HEK293 (cell line): ENCODE results near the gene NPC2.

Source experiments
- CTCF ChIA-PET: fragments of 350-600 bp; formaldehyde crosslinking; extraction: SDS; loops from one replicate; lab custom pipeline; 2021; ENCODE audit warnings: antibody characterized with exemption; lab: Yijun Ruan, JAX
- POLR2A ChIA-PET: fragments of 300-600 bp; formaldehyde crosslinking; extraction: SDS; loops from one replicate; lab custom pipeline; 2020; ENCODE audit warnings: antibody characterized with exemption, inconsistent platforms; lab: Yijun Ruan, JAX
- H3K27ac ChIP-seq: fragments of 200-500 bp; sonication (Bioruptor generic); 2 replicates; pipeline ENCODE4 v1.5.1; 2014; ENCODE audit warnings: low read depth, low read length, control low read depth, inconsistent platforms; ENCODE audit errors: extremely low read depth
- H3K36me3 ChIP-seq, 2 experiments: fragments of 200-500 bp in 1 of 2; sonication (Bioruptor generic) in 1 of 2; 1 replicate in 1 of 2; 2 replicates in 1 of 2; pipeline ENCODE4 v1.5.1; 2014 to 2017; ENCODE audit warnings: inconsistent platforms in 2 of 2, low read length in 2 of 2; ENCODE audit not compliant: control insufficient read depth in 2 of 2, insufficient read depth in 1 of 2
- H3K4me1 ChIP-seq: fragments of 200-500 bp; sonication (Bioruptor generic); 2 replicates; pipeline ENCODE4 v1.5.1; 2014; ENCODE audit warnings: mild to moderate bottlenecking, low read length, inconsistent platforms; ENCODE audit not compliant: control insufficient read depth, insufficient read depth
- H3K4me3 ChIP-seq: 2 replicates; pipeline ENCODE4 v1.5.1; 2011; ENCODE audit warnings: low read depth, mild to moderate bottlenecking, control low read depth, low read length, moderate library complexity
- H3K9me3 ChIP-seq: fragments of 200-500 bp; sonication (Bioruptor generic); 2 replicates; pipeline ENCODE4 v1.5.1; 2014; ENCODE audit warnings: low read depth, low read length, inconsistent platforms; ENCODE audit not compliant: control insufficient read depth, insufficient read depth
- GLI2 ChIP-seq: fragments of 450-650 bp; formaldehyde crosslinking; IDR thresholded peaks from 2 replicates; pipeline ENCODE4; 2017; ENCODE audit warnings: missing biosample characterization, missing genetic modification characterization, low read depth, borderline replicate concordance
- ZBTB48 ChIP-seq: fragments of 450-650 bp; formaldehyde crosslinking; IDR thresholded peaks from 2 replicates; pipeline ENCODE4 v1.5.1; 2016; ENCODE audit warnings: missing biosample characterization, missing genetic modification characterization
- ZNF155 ChIP-seq: fragments of 450-650 bp; formaldehyde crosslinking; IDR thresholded peaks from 2 replicates; pipeline ENCODE4 v1.5.1; 2016; ENCODE audit warnings: missing biosample characterization, missing genetic modification characterization
- ZNF184 ChIP-seq: fragments of 450-650 bp; IDR thresholded peaks from 2 replicates; pipeline ENCODE4 v1.5.1; 2018; ENCODE audit warnings: missing biosample characterization, mild to moderate bottlenecking, missing genetic modification characterization
- ZNF202 ChIP-seq: fragments of 450-650 bp; formaldehyde crosslinking; IDR thresholded peaks from 2 replicates; pipeline ENCODE4 v1.5.1; 2016; ENCODE audit warnings: missing biosample characterization, missing genetic modification characterization, borderline replicate concordance
- ZNF324 ChIP-seq: fragments of 450-650 bp; formaldehyde crosslinking; IDR thresholded peaks from 2 replicates; pipeline ENCODE4 v1.5.1; 2016; ENCODE audit warnings: missing biosample characterization, missing genetic modification characterization
- ZNF341 ChIP-seq: fragments of 450-650 bp; formaldehyde crosslinking; IDR thresholded peaks from 2 replicates; pipeline ENCODE4; 2016; ENCODE audit warnings: low read depth, missing biosample characterization, missing genetic modification characterization
- ZNF549 ChIP-seq: fragments of 450-650 bp; IDR thresholded peaks from 2 replicates; pipeline ENCODE4 v1.5.1; 2018; ENCODE audit warnings: missing biosample characterization, missing genetic modification characterization, mild to moderate bottlenecking, inconsistent platforms, moderate library complexity
- ZNF561 ChIP-seq: fragments of 450-650 bp; IDR thresholded peaks from 2 replicates; pipeline ENCODE4 v1.5.1; 2018; ENCODE audit warnings: missing biosample characterization, missing genetic modification characterization, borderline replicate concordance
- ZNF610 ChIP-seq: fragments of 450-650 bp; formaldehyde crosslinking; IDR thresholded peaks from 2 replicates; pipeline ENCODE4 v1.5.1; 2016; ENCODE audit warnings: missing biosample characterization, missing genetic modification characterization, borderline replicate concordance
- ZNF623 ChIP-seq: fragments of 450-650 bp; formaldehyde crosslinking; IDR thresholded peaks from 2 replicates; pipeline ENCODE4 v1.5.1; 2016; ENCODE audit warnings: missing biosample characterization, missing genetic modification characterization
- ZNF624 ChIP-seq: fragments of 450-650 bp; formaldehyde crosslinking; IDR thresholded peaks from 2 replicates; pipeline ENCODE4 v1.5.1; 2017; ENCODE audit warnings: missing biosample characterization, missing genetic modification characterization
- ZNF629 ChIP-seq: fragments of 450-650 bp; formaldehyde crosslinking; IDR thresholded peaks from 2 replicates; pipeline ENCODE4 v1.5.1; 2017; ENCODE audit warnings: missing biosample characterization, missing genetic modification characterization
- ZNF701 ChIP-seq: fragments of 450-650 bp; formaldehyde crosslinking; IDR thresholded peaks from 2 replicates; pipeline ENCODE4 v1.5.1; 2016; ENCODE audit warnings: missing biosample characterization, missing genetic modification characterization
- TF ChIP-seq, protein P1 (sequence below): fragments of 450-650 bp; formaldehyde crosslinking; IDR thresholded peaks from 2 replicates; pipeline ENCODE4 v1.5.1; 2016; ENCODE audit warnings: missing biosample characterization, missing genetic modification characterization
- TF ChIP-seq, protein P2 (sequence below): IDR thresholded peaks from 2 replicates; pipeline ENCODE4 v1.6.1; 2011; ENCODE audit warnings: mild to moderate bottlenecking, low read depth, low read length, borderline replicate concordance

NPC2 gene

DNA sequence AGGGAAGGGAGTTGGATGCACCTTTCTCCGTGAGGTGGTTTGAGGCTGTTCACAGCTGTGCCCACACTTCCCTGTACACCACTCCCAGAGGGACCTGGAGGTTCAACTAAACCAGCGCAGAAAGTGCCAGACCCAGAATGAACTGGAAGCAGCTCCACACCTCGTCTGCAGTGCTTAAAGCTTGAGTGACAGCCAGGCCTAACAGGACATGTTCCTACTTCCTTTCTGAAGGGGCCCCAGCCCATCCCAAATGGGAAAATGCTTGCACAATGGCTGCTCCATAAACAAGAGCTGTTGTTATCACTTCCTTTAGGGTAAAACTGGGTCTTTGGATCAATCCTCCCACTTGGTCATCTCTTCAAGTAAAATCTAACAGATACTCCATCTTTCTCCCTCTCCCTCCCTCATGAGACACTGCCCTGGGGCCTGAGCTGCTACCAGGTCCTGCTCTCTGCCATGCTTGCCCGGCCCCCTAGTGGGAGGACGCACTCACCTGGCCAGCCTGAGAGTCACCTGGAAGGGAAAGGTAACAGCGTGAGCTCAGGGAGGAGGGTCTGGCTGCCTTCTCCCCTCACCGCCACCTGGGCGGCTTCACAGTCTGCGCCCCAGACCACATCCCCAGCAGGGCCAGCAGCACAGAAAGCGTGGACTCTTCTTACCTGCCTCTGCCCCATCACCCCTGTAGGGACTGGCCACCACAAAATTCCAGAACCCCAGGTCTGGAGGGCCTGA, 33.9 kb upstream of the NPC2 start:
- Histone ChIP-seq H3K4me1 (no peaks in the 10 kb centered on the region), H3K36me3 (no peaks in the 10 kb centered on the region), H3K4me3 (no peak overlapping the region), H3K27ac (no peak overlapping the region), H3K9me3 (no peaks in the 10 kb centered on the region)
- TF ChIP-seq ZNF629 (tag by site-specific recombination) (no peak), ZNF202 (no peak), ZNF610 (no peak)
- TF ChIP-seq, protein P1, sequence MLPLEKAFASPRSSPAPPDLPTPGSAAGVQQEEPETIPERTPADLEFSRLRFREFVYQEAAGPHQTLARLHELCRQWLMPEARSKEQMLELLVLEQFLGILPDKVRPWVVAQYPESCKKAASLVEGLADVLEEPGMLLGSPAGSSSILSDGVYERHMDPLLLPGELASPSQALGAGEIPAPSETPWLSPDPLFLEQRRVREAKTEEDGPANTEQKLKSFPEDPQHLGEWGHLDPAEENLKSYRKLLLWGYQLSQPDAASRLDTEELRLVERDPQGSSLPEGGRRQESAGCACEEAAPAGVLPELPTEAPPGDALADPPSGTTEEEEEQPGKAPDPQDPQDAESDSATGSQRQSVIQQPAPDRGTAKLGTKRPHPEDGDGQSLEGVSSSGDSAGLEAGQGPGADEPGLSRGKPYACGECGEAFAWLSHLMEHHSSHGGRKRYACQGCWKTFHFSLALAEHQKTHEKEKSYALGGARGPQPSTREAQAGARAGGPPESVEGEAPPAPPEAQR: no peak
- CTCF ChIA-PET: interaction anchor here (1.5 kb wide), 1 partner anchor 25 kb away, joined by 5 read pairs; no protein-coding TSS in a partner anchor
- POLR2A ChIA-PET: no interaction called here

DNA sequence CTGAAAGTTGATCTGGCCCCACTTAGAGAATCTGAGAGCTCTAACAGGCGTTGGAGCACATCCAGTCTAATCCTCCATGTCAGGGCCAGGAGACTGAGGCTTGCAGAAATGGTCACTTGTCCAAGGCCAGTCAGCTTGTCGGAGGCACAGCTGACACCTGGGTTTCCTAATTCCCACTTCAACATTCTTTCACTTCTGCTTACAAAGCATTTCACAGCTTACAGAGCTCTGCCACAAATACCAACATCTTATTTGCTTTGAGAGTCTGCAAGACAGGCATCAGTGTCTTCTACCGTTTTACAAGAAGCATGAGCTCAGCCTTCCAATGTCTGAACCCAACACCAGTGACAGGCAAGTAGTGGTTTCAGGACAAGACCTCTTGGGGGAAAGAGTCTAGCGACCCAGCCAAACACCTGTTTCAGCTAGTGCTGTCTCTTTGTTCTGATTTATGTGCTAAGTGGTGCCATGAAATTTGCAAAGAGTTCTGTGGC, 32.3 kb upstream of the NPC2 start:
- Histone ChIP-seq H3K27ac (no peak overlapping the region), H3K4me1 (no peaks in the 10 kb centered on the region), H3K36me3 (no peaks in the 10 kb centered on the region), H3K4me3 (no peak overlapping the region), H3K9me3 (no peaks in the 10 kb centered on the region)
- CTCF ChIA-PET: interaction anchor here (0.6 kb wide), 1 partner anchor 227 kb away, joined by 5 read pairs; no protein-coding TSS in a partner anchor
- POLR2A ChIA-PET: interaction anchor here (0.8 kb wide), 1 partner anchor 9 kb away, joined by 3 read pairs; no protein-coding TSS in a partner anchor
- TF ChIP-seq ZNF561 (no peak), ZNF549 (tag by site-specific recombination) (no peak), ZNF623 (tag by site-specific recombination) (no peak), ZBTB48 (tag by site-specific recombination) (no peak), ZNF184 (tag by site-specific recombination) (no peak), ZNF324 (tag by site-specific recombination) (no peak), ZNF701 (tag by site-specific recombination) (no peak), ZNF155 (tag by site-specific recombination) (no peak), GLI2 (tag by site-specific recombination) (no peak)
- TF ChIP-seq, protein P2, sequence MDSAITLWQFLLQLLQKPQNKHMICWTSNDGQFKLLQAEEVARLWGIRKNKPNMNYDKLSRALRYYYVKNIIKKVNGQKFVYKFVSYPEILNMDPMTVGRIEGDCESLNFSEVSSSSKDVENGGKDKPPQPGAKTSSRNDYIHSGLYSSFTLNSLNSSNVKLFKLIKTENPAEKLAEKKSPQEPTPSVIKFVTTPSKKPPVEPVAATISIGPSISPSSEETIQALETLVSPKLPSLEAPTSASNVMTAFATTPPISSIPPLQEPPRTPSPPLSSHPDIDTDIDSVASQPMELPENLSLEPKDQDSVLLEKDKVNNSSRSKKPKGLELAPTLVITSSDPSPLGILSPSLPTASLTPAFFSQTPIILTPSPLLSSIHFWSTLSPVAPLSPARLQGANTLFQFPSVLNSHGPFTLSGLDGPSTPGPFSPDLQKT: no peak

DNA sequence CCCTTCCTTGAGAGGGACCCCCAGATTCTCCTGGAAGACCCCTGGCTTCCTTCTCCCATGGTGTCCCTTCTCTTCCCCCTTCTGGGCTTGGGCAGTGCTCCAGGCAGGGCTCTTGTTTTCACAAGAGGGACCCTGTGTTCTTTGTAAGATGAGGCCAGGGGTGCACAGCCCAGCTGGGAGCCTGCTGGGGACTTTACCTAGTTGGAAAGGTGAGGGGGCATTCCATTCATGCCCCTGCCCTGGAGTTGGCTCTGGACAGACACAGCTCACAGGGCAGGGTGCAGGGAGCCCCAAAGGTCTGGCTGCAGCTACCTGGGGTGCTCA, 31.7 kb upstream of the NPC2 start:
- no peaks in the 10 kb centered on the region for H3K36me3 ChIP-seq
- ChIA-PET POLR2A (no interaction called here), CTCF (no interaction called here)
- no peak overlapping the region for H3K4me3 ChIP-seq
- TF ChIP-seq ZNF624: no peak
- TF ChIP-seq ZNF341 (tag by site-specific recombination): 0 out of 2 replicates have a peak, but pooled peaks have one; percentile 28
- H3K9me3 ChIP-seq: no peaks in the 10 kb centered on the region
- H3K4me1 ChIP-seq: no peaks in the 10 kb centered on the region
- no peak overlapping the region for H3K27ac ChIP-seq
